ENCODE measurements around the gene HEPHL1.
"Not testable (repeated sequence)": the region's sequence is repeated elsewhere in the genome, so short reads cannot be mapped to it uniquely, and the experiment has no call there.

HEPHL1 gene

DNA sequence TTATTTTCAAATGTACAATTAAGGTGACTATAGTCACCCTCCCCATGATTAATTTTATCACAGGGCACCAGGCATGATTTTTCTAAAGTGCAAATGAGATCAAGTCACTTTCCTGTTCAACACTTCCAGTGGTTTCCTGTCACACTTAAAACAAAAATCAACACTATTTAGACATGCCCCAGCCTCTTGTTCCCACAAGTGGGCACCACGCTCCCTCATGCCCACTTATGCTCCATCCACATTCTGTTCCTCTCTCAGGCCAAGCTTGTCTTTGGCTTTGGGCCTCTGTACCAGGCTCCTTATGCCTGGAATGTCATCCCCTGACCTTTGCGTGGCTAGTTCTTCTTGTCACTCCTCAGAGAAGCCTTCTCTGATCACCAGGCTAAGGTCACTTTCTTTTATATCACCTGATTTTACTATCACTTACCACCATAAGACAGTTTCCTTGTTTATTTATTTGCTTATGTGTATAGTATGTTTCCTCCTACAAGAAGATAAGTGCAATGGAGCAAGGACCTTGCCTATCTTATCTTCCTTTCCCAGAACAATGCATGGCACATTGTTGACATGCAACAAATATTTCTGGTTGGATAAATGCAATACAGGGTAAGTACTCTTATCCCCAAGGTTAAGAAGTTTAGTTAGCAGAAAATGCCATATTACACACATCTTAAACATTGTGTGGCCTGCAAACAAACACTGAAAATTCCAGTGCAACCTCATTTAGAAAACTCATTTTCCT, 56.6 kb downstream of the HEPHL1 start:
- no peak for DNase-seq

DNA sequence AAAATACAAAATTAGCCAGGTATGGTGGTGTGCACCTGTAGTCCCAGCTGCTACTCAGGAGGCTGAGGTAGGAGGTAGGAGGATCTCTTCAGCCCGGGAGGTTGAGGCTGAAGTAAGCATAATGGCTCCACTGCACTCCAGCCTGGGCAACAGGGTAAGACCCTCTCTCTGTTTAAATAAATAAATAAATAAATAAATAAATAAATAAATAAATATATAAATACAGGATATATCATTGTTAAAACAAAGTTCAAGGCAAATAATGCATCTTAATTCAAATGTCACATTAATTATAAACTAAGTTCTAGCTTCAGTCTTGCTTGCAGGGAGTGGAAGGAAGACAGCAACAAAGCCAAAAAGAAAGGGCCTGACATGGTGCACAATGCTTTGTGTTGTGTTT, 63.0 kb downstream of the HEPHL1 start:
- DNase-seq: no peak

DNA sequence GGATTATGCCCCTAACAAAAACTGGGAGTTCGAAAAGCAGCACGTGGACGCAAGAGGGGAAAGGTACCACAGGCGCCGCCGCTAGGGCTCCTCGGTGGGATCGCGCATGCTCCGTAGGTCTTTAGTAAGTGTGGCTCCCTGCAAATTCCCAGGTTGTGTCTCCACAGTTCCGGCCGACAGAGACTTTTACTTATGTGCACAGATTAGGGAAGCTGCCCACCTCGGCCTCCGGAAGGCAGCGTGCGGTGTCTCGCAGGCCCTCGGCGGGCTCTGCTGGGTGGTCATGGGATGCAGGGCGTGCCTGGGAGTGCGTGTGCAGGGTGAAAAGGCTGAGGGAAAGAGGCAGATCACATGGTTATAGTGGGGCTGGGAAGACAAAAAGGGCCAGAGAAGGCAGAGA, 67.8 kb downstream of the HEPHL1 start:
- no peak for DNase-seq

DNA sequence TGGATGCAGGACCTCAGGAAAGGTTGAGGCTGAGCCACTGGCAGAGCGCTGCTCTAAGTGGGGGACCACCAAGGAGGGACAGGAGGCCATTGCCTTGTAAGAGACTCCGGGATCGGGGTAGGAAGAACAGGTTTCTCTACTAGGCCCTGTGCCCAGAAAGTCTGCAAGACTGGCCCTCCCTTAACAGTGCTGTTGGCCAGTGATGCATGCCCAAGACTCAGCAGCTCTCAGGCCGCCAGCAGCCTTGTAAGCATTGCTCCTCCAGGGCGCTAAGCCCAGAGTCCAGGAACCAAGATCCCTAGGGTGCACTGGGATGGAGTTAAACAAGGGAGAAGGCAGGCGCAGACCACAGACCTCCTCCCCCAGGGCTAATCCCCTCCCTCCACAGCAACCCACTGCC, 68.2 kb downstream of the HEPHL1 start:
- DNase-seq: no peak

DNA sequence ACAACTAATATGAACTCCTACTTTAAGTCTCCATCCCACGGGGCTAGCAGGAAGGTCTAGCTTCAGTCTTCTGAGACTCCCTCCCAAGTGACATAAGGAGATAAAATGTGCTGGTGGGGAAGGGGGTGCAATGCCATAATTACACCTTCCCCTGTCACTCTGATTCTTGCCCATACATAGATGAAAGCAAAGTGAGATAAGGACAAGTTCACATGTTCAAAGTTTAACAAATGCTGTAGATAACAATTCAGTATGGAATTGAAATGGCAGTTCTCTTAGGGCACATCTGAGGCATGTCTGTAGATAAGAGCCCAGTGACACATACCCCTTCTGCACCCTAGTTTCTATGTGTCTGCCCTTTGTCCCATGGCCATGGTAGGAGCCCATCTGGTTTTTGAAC, 69.2 kb downstream of the HEPHL1 start:
- no peak for DNase-seq

DNA sequence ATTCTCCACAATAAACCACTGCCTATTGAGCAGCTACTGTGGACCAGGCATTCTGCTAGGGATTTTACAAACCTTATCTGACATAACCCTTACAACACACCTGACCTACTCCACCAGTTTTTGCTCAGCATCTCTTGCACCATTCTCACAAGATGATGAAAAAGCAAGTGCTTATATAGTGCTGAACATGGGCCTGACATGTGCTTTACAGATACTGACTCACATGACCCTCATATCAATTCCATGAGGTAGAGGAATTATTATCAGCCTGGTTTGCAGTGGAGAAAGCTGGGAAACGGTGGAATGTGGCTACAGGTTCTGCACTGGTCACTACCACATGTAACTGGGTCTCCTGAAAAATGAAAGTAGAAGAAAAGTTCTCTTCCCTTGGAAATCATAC, 69.9 kb downstream of the HEPHL1 start:
- no peak for DNase-seq

DNA sequence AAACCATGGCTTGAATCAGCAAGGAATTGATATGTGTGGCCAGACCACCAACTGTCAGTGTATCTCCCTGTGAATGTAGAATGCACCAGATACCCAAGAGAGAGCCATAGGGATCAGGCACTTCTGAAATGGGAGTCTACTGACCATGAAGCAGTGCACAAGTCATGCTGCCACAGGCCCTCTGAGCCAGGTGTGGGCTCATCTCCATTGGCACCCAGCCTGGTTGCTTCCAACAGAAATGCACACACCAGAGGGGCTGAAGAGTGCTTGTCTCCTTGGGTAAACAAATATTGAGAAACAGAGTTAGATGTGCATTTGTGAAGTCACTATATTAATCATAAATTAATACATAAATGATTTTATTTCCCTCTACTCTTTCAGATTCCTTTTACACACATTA, 79.1 kb downstream of the HEPHL1 start:
- no peak for DNase-seq

DNA sequence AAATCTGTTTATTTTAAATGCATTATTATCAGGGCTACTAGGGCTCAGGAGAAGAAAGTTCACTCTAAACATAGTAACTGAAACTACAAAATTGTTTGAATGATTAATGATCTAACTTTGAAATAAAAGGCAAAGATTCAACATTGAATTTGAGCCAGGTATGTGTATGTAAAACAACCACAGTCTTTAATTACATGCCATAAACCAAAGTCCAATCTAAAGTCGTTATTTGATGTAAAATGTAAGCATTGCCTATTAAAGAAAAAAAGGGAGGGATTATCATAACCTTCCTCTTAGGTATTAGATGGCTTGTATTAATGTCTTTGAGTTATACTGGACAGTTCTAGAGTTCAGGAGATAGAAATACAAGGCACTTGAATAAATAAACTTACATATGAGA, 82.3 kb downstream of the HEPHL1 start:
- no peak for DNase-seq

DNA sequence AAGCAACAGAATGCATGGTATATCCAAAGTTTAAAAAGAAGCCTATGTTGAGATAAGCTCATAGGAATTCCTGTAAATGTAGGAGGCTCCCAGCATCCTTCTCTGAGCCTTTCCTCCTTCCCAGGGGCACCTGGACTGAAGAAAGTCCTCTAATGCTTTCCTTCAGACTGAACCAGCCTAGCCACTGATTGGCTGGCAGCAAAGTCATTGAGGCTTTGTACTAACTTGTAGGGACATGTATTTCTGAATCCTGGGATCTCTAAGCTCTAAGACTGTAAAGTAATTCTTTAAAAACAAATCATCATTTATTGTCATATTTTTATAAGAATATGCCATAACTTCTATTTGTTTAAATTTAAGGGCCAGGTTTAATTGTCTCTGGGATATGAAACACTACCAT, 83.6 kb downstream of the HEPHL1 start:
- no peak for DNase-seq

DNA sequence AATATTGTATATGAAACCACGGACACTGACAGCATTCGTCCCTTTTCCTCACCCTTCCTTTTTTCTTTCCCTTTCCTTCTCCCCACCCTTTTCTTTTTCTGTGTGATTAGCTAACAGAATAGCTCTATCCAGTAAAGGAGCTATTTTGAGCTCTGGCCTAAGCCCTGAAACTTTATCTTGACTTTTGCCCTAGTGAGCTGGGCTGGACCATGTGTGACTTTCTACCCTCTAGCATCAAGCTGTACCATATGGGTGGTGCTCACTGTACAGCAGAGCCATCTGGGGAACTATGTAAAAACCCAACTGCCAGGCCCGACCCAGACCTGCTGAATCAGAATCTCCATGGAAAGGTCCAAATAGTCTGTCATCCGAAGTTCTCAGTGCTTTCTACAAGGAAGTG, 85.6 kb downstream of the HEPHL1 start:
- no peak for DNase-seq

DNA sequence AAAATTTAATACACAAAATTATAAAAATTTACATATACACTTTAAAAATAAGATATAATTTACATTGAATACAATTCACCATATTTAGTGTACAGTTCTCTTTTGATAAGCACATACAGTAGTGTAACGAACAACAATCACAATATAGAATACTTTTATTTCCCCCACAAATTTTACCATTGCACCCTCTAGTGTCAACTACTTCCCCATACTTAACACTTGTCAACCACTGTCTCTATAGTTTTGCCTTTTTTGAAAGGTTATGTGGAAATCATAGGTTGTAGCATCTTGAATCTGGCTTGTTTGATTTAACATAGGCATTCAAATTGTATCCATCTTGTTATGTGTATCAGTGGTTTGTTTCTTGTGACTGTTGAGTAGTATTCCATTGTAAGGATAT, 86.2 kb downstream of the HEPHL1 start:
- DNase-seq: no peak

DNA sequence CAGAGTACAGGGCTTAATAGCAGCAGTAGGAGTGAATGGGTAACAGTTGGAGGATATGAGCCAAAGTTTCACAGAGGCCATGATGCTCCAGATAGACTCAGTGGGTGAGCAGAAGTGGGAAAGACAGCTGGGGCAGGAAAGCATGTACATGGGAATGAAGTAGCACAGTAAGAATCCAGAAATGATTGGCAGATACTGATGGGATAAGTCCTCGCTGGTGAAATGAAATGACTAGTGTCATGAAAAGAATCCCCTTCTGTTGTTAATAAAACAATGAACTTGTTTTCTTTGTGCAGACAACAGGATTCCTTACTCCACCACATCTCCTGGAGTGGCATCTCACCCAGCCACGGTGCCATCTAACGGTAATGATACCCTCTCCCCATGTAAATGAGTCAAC, 90.1 kb downstream of the HEPHL1 start:
- DNase-seq: no peak

DNA sequence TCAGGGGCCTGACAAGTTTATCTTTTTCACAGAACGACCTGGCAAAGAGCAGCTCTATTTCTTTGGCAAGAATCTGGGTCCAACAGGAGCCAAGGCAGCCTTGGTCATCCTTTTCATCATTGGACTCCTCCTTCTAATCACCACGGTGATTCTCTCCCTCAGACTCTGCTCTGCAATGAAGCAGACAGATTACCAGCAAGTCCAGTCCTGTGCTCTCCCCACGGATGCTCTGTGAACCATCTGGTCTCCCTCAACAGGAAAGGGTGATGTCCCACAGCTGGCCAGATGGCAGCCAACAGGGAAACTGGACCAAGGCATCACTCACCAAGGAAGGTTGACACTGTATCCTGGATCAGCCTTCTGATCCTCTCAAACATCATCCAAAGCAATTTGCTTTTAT, 90.5 kb downstream of the HEPHL1 start:
- no peak for DNase-seq

DNA sequence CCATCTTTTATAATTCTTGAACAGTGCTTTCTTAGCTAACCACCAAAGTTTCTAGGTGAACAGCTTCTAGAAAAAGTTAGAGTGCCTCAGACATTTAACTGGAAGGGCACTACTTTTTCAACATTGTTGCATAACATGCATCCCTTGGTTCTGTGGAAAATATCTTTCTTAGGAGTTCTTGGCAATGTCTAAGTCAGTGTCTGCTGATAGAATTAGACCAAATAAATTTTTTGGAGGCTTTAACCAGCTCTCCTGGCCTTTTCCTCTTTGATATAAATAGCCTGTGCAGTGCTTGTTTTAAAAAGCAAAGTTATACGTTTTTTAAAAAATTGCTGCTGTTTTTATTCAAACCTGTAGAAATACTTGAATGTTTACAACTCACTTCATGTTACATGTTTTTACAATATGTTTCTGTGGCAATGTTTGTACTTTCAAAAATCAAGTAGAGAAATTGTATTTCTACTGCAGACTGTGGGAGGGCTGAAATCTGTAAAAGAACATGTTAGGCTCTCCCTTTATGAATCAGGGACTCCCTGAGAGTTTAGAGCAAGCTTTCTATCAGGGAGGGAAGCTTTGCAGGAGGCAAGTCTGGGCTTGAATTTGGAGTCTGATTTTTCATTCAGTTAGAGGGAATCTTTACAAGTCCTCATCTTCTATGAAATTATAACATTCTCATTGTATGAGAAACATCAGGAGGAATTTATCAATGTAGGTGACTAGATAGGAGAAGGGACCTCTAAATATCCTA, 91.2 kb downstream of the HEPHL1 start:
- DNase-seq: no peak

DNA sequence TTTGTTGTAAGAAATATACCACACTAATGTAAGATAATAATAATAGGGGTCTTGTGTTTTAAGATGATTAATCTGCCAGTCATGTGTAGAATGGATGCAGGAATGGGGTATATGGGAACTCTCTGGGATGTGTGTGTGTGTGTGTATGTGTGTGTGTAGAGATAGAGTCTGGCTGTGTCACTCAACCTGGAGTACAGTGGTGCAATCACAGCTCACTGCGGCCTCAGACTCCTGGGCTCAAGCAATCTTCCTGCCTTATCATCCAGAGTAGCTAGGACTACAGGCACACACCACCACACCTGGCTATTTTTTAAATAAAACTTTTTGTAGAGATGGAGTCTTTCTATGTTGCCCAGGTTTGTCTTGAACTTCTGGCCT, 96.0 kb downstream of the HEPHL1 start:
- no peak for DNase-seq

DNA sequence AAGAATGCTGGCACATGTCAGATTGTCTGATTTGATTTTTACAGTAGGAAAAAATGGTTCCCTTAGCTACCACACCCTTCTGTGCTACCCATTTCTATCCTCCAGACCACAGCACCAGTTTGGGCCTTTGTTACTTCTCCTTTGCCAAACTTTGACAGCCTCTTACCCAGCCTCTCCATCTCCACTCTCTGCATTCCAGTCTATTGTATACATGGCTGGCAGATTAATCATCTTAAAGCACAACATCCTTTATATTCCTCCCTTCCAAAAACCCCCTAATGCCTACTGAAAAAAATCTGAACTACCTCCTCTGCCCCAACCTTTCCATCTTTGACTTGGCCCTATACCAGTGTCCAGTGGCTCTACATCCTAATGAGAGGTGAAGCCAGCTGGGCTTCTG, 96.7 kb downstream of the HEPHL1 start:
- DNase-seq: no peak

DNA sequence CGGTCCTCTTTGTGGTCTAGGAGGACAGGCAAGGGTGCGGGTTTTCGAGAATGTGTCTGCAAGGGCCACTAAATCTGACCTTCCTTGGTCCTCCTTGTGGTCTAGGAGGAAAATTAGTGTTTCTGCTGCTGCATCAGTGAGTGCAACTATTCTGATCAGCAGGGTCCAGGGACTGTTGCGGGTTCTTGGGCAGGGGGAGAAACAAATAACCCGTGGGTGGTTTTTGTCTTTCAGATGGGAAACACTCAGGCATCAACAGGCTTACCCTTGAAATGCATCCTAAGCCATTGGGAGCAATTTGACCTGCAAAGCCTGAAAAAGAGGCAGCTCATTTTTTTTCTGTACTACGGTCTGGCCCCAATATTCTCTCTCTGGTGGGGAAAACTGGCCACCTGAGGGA, 98.5 kb downstream of the HEPHL1 start:
- not testable (repeated sequence) for DNase-seq

DNA sequence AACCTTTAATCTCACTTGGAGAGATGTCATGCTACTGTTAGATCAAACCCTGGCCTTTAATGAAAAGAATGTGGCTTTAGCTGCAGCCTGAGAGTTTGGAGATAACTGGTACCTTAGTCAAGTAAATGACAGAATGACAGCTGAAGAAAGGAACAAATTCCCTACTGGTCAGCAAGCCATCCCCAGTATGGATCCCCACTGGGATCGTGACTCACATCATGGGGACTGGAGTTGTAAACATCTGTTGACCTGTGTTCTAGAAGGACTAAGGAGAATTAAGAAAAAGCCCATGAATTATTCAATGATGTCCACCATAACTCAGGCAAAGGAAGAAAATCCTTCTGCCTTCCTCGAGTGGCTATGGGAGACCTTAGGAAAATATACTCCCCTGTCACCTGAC, 99.4 kb downstream of the HEPHL1 start:
- not testable (repeated sequence) for DNase-seq

DNA sequence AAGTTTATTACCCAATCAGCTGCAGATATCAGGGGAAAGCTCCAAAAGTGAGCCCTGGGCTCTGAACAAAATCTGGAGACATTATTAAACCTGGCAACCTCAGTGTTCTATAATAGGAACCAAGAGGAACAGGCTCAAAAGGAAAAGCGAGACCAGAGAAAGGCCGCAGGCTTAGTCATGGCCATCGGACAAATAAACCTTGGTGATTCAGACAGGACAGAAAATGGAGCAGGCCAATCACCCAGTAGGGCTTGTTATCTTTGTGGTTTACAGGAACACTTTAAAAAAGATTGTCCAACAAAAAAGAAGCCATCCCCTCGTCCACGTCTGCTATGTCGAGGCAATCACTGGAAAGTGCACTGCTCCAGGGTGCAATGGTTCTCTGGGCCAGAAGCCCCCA, 99.8 kb downstream of the HEPHL1 start:
- no peak for DNase-seq

DNA sequence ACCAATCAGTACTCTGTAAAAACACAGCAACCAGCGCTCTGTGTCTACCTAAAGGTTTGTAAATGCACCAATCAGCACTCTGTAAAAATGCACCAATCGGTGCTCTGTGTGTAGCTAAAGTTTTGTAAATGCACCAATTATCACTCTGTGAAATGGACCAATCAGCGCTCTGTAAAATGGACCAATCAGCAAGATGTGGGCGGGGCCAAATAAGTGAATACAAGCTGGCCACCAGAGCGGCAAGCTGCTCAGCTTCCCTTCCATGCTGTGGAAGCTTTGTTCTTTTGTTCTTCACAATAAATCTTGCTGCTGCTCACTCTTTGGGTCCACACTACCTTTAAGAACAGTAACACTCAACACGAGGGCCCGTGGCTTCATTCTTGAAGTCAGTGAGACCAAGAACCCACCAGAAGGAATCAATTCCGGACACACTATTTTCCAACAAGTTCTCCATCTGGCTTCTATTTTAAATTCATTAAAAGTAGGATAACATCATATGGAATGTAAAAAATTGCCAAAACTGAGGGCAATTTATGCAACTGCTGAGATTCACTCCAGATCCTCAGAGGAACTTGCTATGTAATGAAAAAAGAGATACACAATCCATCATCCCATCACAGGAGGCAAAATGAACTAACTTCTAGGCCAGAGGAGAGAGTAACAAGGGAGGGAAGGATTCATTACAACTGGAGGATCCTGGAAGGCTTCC, 104.4 kb downstream of the HEPHL1 start:
- no peak for DNase-seq

DNA sequence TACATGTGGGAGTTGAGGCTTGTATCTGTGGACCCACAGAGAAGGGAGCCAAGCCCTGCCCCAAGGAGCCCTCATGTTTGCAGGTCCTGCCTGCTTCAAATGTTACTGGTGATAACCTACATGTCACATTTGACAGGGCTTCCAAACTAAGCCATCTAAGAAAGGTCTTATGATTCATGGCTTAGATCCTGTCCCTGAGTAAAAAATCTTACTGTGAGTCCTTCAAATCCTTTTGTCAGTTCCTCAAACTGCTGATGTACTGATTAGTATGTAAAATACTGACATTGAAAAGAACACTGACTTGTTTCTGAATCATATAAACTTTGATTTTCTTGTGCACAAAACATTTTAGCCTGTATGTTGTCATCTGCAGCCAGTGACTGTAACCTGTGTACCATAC, 106.5 kb downstream of the HEPHL1 start:
- DNase-seq: no peak

DNA sequence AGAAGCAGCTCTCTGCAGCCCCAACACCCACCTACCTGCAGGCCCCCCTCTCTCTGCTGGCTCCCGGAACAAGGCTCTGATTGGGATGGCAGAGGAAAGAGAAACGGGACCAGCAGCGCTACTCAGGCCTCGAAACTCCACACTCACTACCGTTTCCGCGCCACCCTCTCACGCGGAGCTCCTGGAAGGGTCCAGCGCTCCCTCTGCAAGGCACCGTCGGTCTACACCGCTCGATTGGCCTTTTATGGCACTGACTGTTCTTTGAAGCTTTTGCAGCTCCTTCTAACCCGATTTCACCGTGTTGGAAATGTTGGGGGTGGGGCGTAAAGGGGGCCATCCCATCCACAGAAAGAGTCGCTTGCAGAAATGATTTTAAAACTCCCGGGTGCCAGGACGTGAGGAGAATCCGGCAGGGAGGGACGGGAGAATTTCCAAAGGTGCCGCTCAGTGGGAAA, 107.2 kb downstream of the HEPHL1 start:
- peak in 11 of 51 donors; percentile 18 to 67 (median 47) for DNase-seq
